K562 (cell line): ENCODE data around the gene HAPSTR1. TPM values are rescaled to one million over a fixed set of nuclear protein-coding genes. Genes with fewer than 3 reads are reported as not detected.

ENCODE experiments used
- ATF7 ChIP-seq: fragments of 450-650 bp; IDR thresholded peaks from 2 replicates; pipeline ENCODE4 v1.7.1; 2014; ENCODE audit warnings: mild to moderate bottlenecking, moderate library complexity
- CHD4 ChIP-seq: fragments of 200-600 bp; sonication (generic); IDR thresholded peaks from 3 replicates; pipeline ENCODE4 v1.6.1; 2012; ENCODE audit warnings: low read depth, mild to moderate bottlenecking, mixed read lengths, low read length, inconsistent platforms; ENCODE audit not compliant: insufficient read depth, insufficient replicate concordance, poor library complexity, severe bottlenecking
- ETV5 ChIP-seq: sonication (generic); formaldehyde crosslinking; IDR thresholded peaks from 2 replicates; pipeline ENCODE4 v1.4.0; 2020; ENCODE audit warnings: low read depth, mild to moderate bottlenecking, missing genetic modification reagents
- EZH2 ChIP-seq: IDR thresholded peaks from 2 replicates; pipeline ENCODE4 v1.6.1; 2012; ENCODE audit warnings: low read depth, mild to moderate bottlenecking, inconsistent platforms, low read length, borderline replicate concordance
- FOXJ3 ChIP-seq: sonication (generic); formaldehyde crosslinking; IDR thresholded peaks from 2 replicates; pipeline ENCODE4 v1.4.0; 2020; ENCODE audit warnings: mild to moderate bottlenecking, missing genetic modification reagents
- GATA2 ChIP-seq: sonication (generic); formaldehyde crosslinking; IDR thresholded peaks from 2 replicates; pipeline ENCODE4 v1.4.0; 2020; ENCODE audit warnings: mild to moderate bottlenecking, missing genetic modification reagents
- NEUROD1 ChIP-seq: fragments of 150-350 bp; IDR thresholded peaks from 2 replicates; pipeline ENCODE4 v1.6.1; 2014; ENCODE audit warnings: borderline replicate concordance, low read length, low read depth; ENCODE audit not compliant: partially characterized antibody
- NR0B1 ChIP-seq: fragments of 450-650 bp; IDR thresholded peaks from one replicate; pipeline ENCODE4 v1.6.1; 2018; ENCODE audit warnings: mild to moderate bottlenecking, moderate library complexity; ENCODE audit not compliant: partially characterized antibody
- POU5F1 ChIP-seq: fragments of 150-350 bp; IDR thresholded peaks from 2 replicates; pipeline ENCODE4 v1.6.1; 2014; ENCODE audit warnings: borderline replicate concordance, low read length, low read depth, mild to moderate bottlenecking; ENCODE audit not compliant: partially characterized antibody
- PTTG1 ChIP-seq: fragments of 450-650 bp; IDR thresholded peaks from 2 replicates; pipeline ENCODE4 v1.6.1; 2016; ENCODE audit warnings: low read depth, mild to moderate bottlenecking, missing genetic modification characterization, missing compliant biosample characterization
- RBBP5 ChIP-seq: fragments of 200-600 bp; sonication (generic); IDR thresholded peaks from 2 replicates; pipeline ENCODE4 v1.6.1; 2012; ENCODE audit warnings: borderline replicate concordance, mild to moderate bottlenecking, low read length, control low read depth, inconsistent platforms; ENCODE audit not compliant: insufficient read depth, poor library complexity, severe bottlenecking
- RBFOX2 ChIP-seq: fragments of 200-400 bp; formaldehyde crosslinking; IDR thresholded peaks from 2 replicates; pipeline ENCODE4 v1.6.1; 2017; ENCODE audit warnings: low read depth, mild to moderate bottlenecking, low read length, moderate library complexity
- RBM39 ChIP-seq: fragments of 200-400 bp; formaldehyde crosslinking; optimal IDR thresholded peaks from 2 replicates; pipeline ENCODE3; 2018; ENCODE audit warnings: low read depth, low read length
- SAP30 ChIP-seq: fragments of 200-600 bp; sonication (generic); IDR thresholded peaks from 2 replicates; pipeline ENCODE4 v1.6.1; 2012; ENCODE audit warnings: borderline replicate concordance, low read depth, mild to moderate bottlenecking, moderate library complexity, low read length, control low read depth, inconsistent platforms; ENCODE audit not compliant: insufficient read depth, poor library complexity, severe bottlenecking
- TAL1 ChIP-seq: fragments of 450-650 bp; IDR thresholded peaks from 2 replicates; pipeline ENCODE4 v1.6.1; 2016; ENCODE audit warnings: mild to moderate bottlenecking
- TARDBP ChIP-seq: fragments of 450-650 bp; IDR thresholded peaks from 2 replicates; pipeline ENCODE4 v1.6.1; 2016
- TCF7L2 ChIP-seq: fragments of 150-350 bp; IDR thresholded peaks from 2 replicates; pipeline ENCODE4 v1.6.1; 2016; ENCODE audit warnings: low read depth, mild to moderate bottlenecking, low read length, moderate library complexity
- XRCC5 ChIP-seq: fragments of 200-400 bp; formaldehyde crosslinking; IDR thresholded peaks from 2 replicates; pipeline ENCODE4 v1.6.1; 2017; ENCODE audit warnings: low read depth, mild to moderate bottlenecking, low read length
- YY1 ChIP-seq, 3 experiments: IDR thresholded peaks; 2 replicates each; pipeline ENCODE4 v1.6.1; 2011; ENCODE audit warnings: low read length in 2 of 3, mild to moderate bottlenecking in 2 of 3, moderate library complexity in 2 of 3, borderline replicate concordance in 1 of 3, control low read depth in 1 of 3, low read depth in 1 of 3; ENCODE audit not compliant: insufficient read depth in 3 of 3, insufficient replicate concordance in 2 of 3, control insufficient read depth in 1 of 3, insufficient read length in 1 of 3; ENCODE audit errors: extremely low read depth in 1 of 3
- ZKSCAN1 ChIP-seq: fragments of 150-350 bp; IDR thresholded peaks from 2 replicates; pipeline ENCODE4 v1.6.1; 2016; ENCODE audit warnings: low read depth, low read length
- ZNF586 ChIP-seq: fragments of 450-650 bp; formaldehyde crosslinking; conservative IDR thresholded peaks from 2 replicates; pipeline ENCODE4 v1.4.0; 2020; ENCODE audit warnings: mild to moderate bottlenecking, moderate library complexity
- polyA plus RNA-seq, 8 experiments: library from polyadenylated mRNA; depleted of rRNA in 4 of 8; stranded (reverse) in 5 of 8; unstranded in 3 of 8; fragments of >200 nt; fragmentation: Nextera tagmentation in 2 of 8; fragmentation: Illumina TruSeq in 1 of 8; extraction: Ambion mirVana in 2 of 8; extraction: Trizol in 1 of 8; gene quantifications; 2 replicates each; pipeline versions ENCODE4 v1.2.1 to v1.2.3, GENCODE V29; 2011 to 2014; ENCODE audit warnings: inconsistent platforms in 1 of 8, missing spikeins in 1 of 8
- total RNA-seq, 7 experiments: library from RNA; depleted of rRNA in 6 of 7; stranded (reverse); fragments of >200 nt in 6 of 7; fragmentation: Illumina TruSeq in 2 of 7; extraction: Trizol in 2 of 7; gene quantifications; 2 replicates each; pipeline versions ENCODE4 v1.2.1 to v1.2.3, GENCODE V29; 2011 to 2021; ENCODE audit warnings: low replicate concordance in 1 of 7
- TF ChIP-seq, protein P1 (sequence below): fragments of 450-650 bp; formaldehyde crosslinking; IDR thresholded peaks from 2 replicates; pipeline ENCODE4 v1.4.0; 2022; ENCODE audit warnings: missing genetic modification characterization
- TF ChIP-seq, protein P2 (sequence below): fragments of 200-400 bp; formaldehyde crosslinking; IDR thresholded peaks from 2 replicates; pipeline ENCODE4 v1.6.1; 2017; ENCODE audit warnings: mild to moderate bottlenecking, low read depth, low read length, moderate library complexity

Gene HAPSTR1
- total and polyA plus RNA-seq, 9 of the 15 experiments (the other 6 are each of a cell fraction or from before 2014, with no cell fraction given), result 10.8 to 67.9 (median 36.5) TPM

GRCh38 chr16:9072806-9073341, 18.6 kb upstream of the HAPSTR1 start (continued):
- TF ChIP-seq, protein P1, sequence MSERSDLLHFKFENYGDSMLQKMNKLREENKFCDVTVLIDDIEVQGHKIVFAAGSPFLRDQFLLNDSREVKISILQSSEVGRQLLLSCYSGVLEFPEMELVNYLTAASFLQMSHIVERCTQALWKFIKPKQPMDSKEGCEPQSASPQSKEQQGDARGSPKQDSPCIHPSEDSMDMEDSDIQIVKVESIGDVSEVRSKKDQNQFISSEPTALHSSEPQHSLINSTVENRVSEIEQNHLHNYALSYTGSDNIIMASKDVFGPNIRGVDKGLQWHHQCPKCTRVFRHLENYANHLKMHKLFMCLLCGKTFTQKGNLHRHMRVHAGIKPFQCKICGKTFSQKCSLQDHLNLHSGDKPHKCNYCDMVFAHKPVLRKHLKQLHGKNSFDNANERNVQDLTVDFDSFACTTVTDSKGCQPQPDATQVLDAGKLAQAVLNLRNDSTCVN (CRISPR knock-in tag), result no peak
- TF ChIP-seq POU5F1 (no peak), ZNF586 (CRISPR knock-in tag) (no peak), RBFOX2 (0 out of 2 replicates have a peak, but pooled peaks have one; percentile 29), ATF7 (peak; percentile 96), FOXJ3 (CRISPR knock-in tag) (no peak), TARDBP (no peak), RBBP5 (no peak), EZH2 (no peak), GATA2 (CRISPR knock-in tag) (no peak), TAL1 (no peak), XRCC5 (no peak), CHD4 (no peak), PTTG1 (tag) (0 out of 2 replicates have a peak, but pooled peaks have one; percentile 13), YY1 (IDR thresholded peaks at IDR 0.05; ENCODE audit: borderline replicate concordance in 1 of 3, control insufficient read depth in 1 of 3, extremely low read depth in 1 of 3, insufficient read depth in 3 of 3, insufficient read length in 1 of 3, insufficient replicate concordance in 2 of 3, low read depth in 1 of 3, low read length in 2 of 3) (no peak), ETV5 (CRISPR knock-in tag) (no peak), NR0B1 (no peak), ZKSCAN1 (no peak), NEUROD1 (peak; percentile 33), TCF7L2 (no peak), SAP30 (no peak), RBM39 (no peak)
- TF ChIP-seq, protein P2, sequence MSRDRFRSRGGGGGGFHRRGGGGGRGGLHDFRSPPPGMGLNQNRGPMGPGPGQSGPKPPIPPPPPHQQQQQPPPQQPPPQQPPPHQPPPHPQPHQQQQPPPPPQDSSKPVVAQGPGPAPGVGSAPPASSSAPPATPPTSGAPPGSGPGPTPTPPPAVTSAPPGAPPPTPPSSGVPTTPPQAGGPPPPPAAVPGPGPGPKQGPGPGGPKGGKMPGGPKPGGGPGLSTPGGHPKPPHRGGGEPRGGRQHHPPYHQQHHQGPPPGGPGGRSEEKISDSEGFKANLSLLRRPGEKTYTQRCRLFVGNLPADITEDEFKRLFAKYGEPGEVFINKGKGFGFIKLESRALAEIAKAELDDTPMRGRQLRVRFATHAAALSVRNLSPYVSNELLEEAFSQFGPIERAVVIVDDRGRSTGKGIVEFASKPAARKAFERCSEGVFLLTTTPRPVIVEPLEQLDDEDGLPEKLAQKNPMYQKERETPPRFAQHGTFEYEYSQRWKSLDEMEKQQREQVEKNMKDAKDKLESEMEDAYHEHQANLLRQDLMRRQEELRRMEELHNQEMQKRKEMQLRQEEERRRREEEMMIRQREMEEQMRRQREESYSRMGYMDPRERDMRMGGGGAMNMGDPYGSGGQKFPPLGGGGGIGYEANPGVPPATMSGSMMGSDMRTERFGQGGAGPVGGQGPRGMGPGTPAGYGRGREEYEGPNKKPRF, result no peak
